PC-3 (cell line): ENCODE results near the gene PJA1. TPM values are rescaled to one million over a fixed set of nuclear protein-coding genes. Genes with fewer than 3 reads are reported as not detected.

Source experiments
- ATAC-seq: fragments of 200-7000 bp; cut with Tn5 transposase; 2 replicates; pipeline ENCODE4 v1.9.1; 2020; ENCODE audit warnings: mild to moderate bottlenecking, moderate library complexity
- BruUV-seq: library from RNA; stranded (reverse); fragments of 400-500 nt; replicated peaks from 2 replicates; lab custom pipeline; 2021; lab: Mats Ljungman, UMichigan
- CTCF ChIA-PET: fragments of 300-600 bp; sonication (Branson Sonifier 250); formaldehyde crosslinking; loops from one replicate; lab custom pipeline; 2022; ENCODE audit warnings: antibody characterized with exemption; lab: Charles Lee
- POLR2A ChIA-PET: fragments of 300-600 bp; sonication (Branson Sonifier 250); formaldehyde crosslinking; loops from one replicate; lab custom pipeline; 2022; ENCODE audit warnings: antibody characterized with exemption; ENCODE audit not compliant: unreplicated experiment; lab: Charles Lee
- DNase-seq: peaks from one replicate; pipeline ENCODE4 v3.0.0-alpha.2; 2015
- H2AFZ ChIP-seq: fragments of 300-600 bp; sonication (generic); 2 replicates; pipeline ENCODE4 v1.6.0; 2016; ENCODE audit warnings: antibody characterized with exemption, low read length
- H3F3A ChIP-seq: fragments of 300-600 bp; sonication (generic); one replicate; pipeline ENCODE4 v1.6.0; 2017; ENCODE audit warnings: antibody characterized with exemption, low read length, control low read depth, mild to moderate bottlenecking; ENCODE audit not compliant: unreplicated experiment
- H3K27ac ChIP-seq: fragments of 300-600 bp; sonication (generic); 2 replicates; pipeline ENCODE4 v1.5.1; 2016; ENCODE audit warnings: mild to moderate bottlenecking, low read length
- H3K27me3 ChIP-seq: fragments of 300-600 bp; sonication (generic); 2 replicates; pipeline ENCODE4 v1.6.1; 2016; ENCODE audit warnings: low read length, mixed read lengths
- H3K36me3 ChIP-seq: fragments of 300-600 bp; sonication (generic); 2 replicates; pipeline ENCODE4 v1.6.1; 2016; ENCODE audit warnings: low read depth, mixed run types, low read length, mixed read lengths
- H3K4me1 ChIP-seq: fragments of 300-600 bp; sonication (generic); 2 replicates; pipeline ENCODE4 v1.5.1; 2016; ENCODE audit warnings: low read length; ENCODE audit not compliant: insufficient read depth
- H3K4me2 ChIP-seq: fragments of 300-600 bp; sonication (generic); 2 replicates; pipeline ENCODE4 v1.6.0; 2016; ENCODE audit warnings: low read length
- H3K4me3 ChIP-seq: fragments of 300-600 bp; sonication (generic); 2 replicates; pipeline ENCODE4 v1.5.1; 2016; ENCODE audit warnings: mild to moderate bottlenecking, low read length, mixed read lengths
- H3K79me2 ChIP-seq: fragments of 300-600 bp; sonication (generic); 2 replicates; pipeline ENCODE4 v1.6.1; 2017; ENCODE audit warnings: low read length, mixed read lengths
- H3K9ac ChIP-seq: fragments of 300-600 bp; sonication (generic); 2 replicates; pipeline ENCODE4 v1.6.0; 2016; ENCODE audit warnings: mild to moderate bottlenecking, low read length
- H3K9me2 ChIP-seq: fragments of 300-600 bp; sonication (generic); replicated peaks from 2 replicates; pipeline ENCODE4 v1.6.1; 2016; ENCODE audit warnings: mixed run types, low read length, mixed read lengths
- H3K9me3 ChIP-seq: fragments of 300-600 bp; sonication (generic); 2 replicates; pipeline ENCODE4 v1.6.1; 2016; ENCODE audit warnings: low read length, mixed read lengths
- H4K20me1 ChIP-seq: fragments of 300-600 bp; sonication (generic); 2 replicates; pipeline ENCODE4 v1.6.1; 2016; ENCODE audit warnings: low read length, mixed read lengths
- EZH2 ChIP-seq: fragments of 300-600 bp; sonication (generic); IDR thresholded peaks from one replicate; pipeline ENCODE4 v1.6.1; 2017; ENCODE audit warnings: antibody characterized with exemption, mild to moderate bottlenecking, low read length; ENCODE audit not compliant: unreplicated experiment
- EZH2phosphoT487 ChIP-seq: fragments of 300-600 bp; sonication (generic); IDR thresholded peaks from 2 replicates; pipeline ENCODE4 v1.6.1; 2018; ENCODE audit warnings: mild to moderate bottlenecking, antibody characterized with exemption, low read length, borderline replicate concordance
- intact Hi-C: fragments of 100-400 bp; cut with micrococcal nuclease; formaldehyde crosslinking; loops from 2 replicates; pipeline ENCODE4 v1.9.0; 2023
- total RNA-seq: library from RNA; depleted of rRNA; stranded (reverse); fragments of >200 nt; gene quantifications from 2 replicates; pipeline ENCODE4 v1.2.3, GENCODE V29; 2014
- TF ChIP-seq, protein P1 (sequence below): fragments of 300-600 bp; sonication (generic); conservative IDR thresholded peaks from 2 replicates; pipeline ENCODE4 v1.5.1; 2017; ENCODE audit warnings: antibody characterized with exemption, low read depth, mild to moderate bottlenecking, low read length

The PJA1 gene
- total RNA-seq, 1 experiment from 2014 or later: 37.6 TPM

DNA sequence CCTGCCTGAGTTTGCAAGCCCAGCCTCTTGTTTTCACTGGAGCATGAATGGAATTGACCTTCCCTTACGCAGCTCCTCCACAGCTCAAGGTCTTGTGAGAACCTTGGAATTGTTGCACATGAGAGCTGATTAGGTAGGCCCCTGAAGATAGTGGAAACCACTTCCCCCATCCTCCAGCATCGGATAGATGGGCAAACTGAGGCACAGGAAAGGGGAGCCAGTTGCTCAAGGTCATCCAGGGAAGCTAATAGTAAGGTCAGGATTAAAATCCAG lies 27.2 kb downstream of the PJA1 start:
- H4K20me1 ChIP-seq: no peaks in the 10 kb centered on the region
- H3K4me1 ChIP-seq: no peaks in the 10 kb centered on the region
- H3K27me3 ChIP-seq: no peaks in the 10 kb centered on the region
- no peaks in the 10 kb centered on the region for H3F3A ChIP-seq
- ChIA-PET POLR2A (no interaction called here), CTCF (no interaction called here)
- DNase-seq (no peak), ATAC-seq (no peak)
- no peaks in the 10 kb centered on the region for H3K36me3 ChIP-seq
- H3K4me3 ChIP-seq: no peak overlapping the region
- H3K9me3 ChIP-seq: no peaks in the 10 kb centered on the region
- intact Hi-C loops: no loop called here
- TF ChIP-seq EZH2phosphoT487 (no peak), EZH2 (no peak)
- TF ChIP-seq, protein P1, sequence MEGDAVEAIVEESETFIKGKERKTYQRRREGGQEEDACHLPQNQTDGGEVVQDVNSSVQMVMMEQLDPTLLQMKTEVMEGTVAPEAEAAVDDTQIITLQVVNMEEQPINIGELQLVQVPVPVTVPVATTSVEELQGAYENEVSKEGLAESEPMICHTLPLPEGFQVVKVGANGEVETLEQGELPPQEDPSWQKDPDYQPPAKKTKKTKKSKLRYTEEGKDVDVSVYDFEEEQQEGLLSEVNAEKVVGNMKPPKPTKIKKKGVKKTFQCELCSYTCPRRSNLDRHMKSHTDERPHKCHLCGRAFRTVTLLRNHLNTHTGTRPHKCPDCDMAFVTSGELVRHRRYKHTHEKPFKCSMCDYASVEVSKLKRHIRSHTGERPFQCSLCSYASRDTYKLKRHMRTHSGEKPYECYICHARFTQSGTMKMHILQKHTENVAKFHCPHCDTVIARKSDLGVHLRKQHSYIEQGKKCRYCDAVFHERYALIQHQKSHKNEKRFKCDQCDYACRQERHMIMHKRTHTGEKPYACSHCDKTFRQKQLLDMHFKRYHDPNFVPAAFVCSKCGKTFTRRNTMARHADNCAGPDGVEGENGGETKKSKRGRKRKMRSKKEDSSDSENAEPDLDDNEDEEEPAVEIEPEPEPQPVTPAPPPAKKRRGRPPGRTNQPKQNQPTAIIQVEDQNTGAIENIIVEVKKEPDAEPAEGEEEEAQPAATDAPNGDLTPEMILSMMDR: no peak
- no peaks in the 10 kb centered on the region for H3K9me2 ChIP-seq
- H3K9ac ChIP-seq: no peak overlapping the region
- H3K27ac ChIP-seq: no peak overlapping the region
- BruUV-seq: no TSS peak
- no peaks in the 10 kb centered on the region for H3K79me2 ChIP-seq
- H2AFZ ChIP-seq: no peak overlapping the region
- H3K4me2 ChIP-seq: no peak overlapping the region

DNA sequence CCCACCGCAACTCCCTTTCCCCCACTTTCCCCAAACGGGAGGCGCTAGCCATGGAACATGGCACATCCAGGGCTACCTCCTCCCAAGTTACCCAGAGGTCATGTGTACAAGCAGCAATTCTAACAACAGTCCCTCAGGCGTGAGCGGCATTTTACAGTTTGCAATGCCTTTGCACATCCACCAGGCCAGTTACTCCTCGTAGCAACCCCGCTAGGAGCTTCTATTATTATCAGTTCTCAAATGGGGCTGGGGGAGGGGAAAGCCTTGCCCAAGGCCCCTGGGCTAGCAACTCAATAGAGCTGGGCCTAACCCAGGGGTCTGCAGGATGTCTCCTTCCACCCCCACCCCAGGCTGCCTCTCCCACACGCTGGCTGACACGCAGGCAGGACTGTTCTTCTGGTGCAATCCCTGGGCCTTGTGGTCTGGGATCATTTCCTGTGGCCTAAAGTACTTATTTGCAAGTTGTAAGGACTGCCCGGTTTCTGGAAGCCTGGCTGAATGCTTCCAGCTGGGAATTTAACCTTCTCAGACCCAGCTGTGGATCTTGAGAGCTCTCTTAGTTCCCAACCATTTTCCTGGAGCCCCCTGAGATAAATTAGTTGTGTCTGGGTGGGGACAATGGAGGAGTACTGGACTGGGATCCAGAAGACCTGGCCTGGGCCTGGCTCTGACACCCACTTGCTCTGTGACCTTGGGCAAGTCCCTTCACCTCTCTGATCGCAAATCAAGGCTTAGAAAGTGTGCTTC lies 27.7 kb downstream of the PJA1 start:
- no peak overlapping the region for H3K27ac ChIP-seq
- no peak for DNase-seq
- BruUV-seq: no TSS peak
- no peaks in the 10 kb centered on the region for H3F3A ChIP-seq
- no peak overlapping the region for H2AFZ ChIP-seq
- no peaks in the 10 kb centered on the region for H3K79me2 ChIP-seq
- TF ChIP-seq, protein P1: no peak
- no peak for TF ChIP-seq EZH2
- TF ChIP-seq EZH2phosphoT487: no peak
- H3K4me2 ChIP-seq: no peak overlapping the region
- CTCF ChIA-PET: no interaction called here
- no peaks in the 10 kb centered on the region for H3K9me2 ChIP-seq
- H4K20me1 ChIP-seq: no peaks in the 10 kb centered on the region
- H3K4me3 ChIP-seq: no peak overlapping the region
- POLR2A ChIA-PET: no interaction called here
- ATAC-seq: no peak
- intact Hi-C loops: no loop called here
- no peak overlapping the region for H3K9ac ChIP-seq
- H3K36me3 ChIP-seq: no peaks in the 10 kb centered on the region
- no peaks in the 10 kb centered on the region for H3K27me3 ChIP-seq
- no peaks in the 10 kb centered on the region for H3K9me3 ChIP-seq
- H3K4me1 ChIP-seq: no peaks in the 10 kb centered on the region

DNA sequence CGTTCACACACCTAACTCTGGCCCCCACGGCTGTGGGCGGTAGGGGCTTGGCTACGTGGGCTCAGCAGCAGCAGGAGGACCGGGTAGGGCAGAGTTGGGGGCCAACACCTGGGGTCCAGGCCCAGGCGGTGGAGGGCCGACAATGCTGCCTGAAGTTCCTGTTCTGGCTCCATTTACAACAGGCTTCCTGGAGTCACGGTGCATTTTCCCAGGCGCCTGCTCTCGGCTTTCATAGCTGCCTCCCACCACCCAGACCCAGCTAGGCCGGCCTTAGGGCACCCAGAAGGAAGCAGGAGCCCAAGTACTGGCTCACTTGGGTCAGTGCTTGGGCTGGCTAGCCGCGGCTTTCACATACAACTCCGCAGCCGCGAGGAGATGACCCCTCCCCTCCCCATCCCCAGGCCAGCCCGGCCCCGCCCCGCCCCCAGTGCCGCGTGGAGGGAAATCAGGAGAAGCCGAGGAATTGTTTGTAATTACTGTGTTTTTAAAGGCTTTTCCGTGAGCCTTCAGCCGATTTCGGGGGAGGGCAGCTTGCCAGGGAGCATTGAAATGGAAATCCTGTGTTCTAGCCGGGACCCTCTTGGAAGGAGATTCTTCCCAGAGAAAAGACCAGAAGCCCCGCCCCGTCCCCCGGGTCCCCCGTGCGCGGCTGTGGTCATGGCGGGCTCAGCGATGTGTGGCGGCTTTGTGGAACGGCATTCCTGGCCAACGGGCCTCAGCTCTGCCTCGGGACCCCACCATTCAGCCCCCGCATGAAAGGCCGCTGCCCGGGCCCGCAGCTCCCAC lies 28.5 kb downstream of the PJA1 start:
- ChIA-PET CTCF (no interaction called here), POLR2A (no interaction called here)
- ATAC-seq: no peak
- Histone ChIP-seq H4K20me1 (no peaks in the 10 kb centered on the region), H2AFZ (no peak overlapping the region), H3K9me2 (no peaks in the 10 kb centered on the region), H3K4me2 (no peak overlapping the region), H3K4me3 (no peak overlapping the region), H3K27me3 (no peaks in the 10 kb centered on the region), H3K36me3 (no peaks in the 10 kb centered on the region), H3K4me1 (no peaks in the 10 kb centered on the region), H3K27ac (no peak overlapping the region), H3K9me3 (no peaks in the 10 kb centered on the region), H3K9ac (no peak overlapping the region), H3F3A (no peaks in the 10 kb centered on the region), H3K79me2 (no peaks in the 10 kb centered on the region)
- no TSS peak for BruUV-seq
- intact Hi-C loops: no loop called here
- TF ChIP-seq EZH2 (no peak), EZH2phosphoT487 (no peak)
- TF ChIP-seq, protein P1: no peak
- DNase-seq: no peak
